Stromal cell of bone marrow (primary cell): ENCODE data around the gene ANP32A.
"Not testable (repeated sequence)": the region's sequence is repeated elsewhere in the genome, so short reads cannot be mapped to it uniquely, and the experiment has no call there.

Source experiments
- DNase-seq: peaks from one replicate; pipeline ENCODE4 v3.0.0-alpha.2; 2012; ENCODE audit warnings: low read depth

ANP32A gene

DNA sequence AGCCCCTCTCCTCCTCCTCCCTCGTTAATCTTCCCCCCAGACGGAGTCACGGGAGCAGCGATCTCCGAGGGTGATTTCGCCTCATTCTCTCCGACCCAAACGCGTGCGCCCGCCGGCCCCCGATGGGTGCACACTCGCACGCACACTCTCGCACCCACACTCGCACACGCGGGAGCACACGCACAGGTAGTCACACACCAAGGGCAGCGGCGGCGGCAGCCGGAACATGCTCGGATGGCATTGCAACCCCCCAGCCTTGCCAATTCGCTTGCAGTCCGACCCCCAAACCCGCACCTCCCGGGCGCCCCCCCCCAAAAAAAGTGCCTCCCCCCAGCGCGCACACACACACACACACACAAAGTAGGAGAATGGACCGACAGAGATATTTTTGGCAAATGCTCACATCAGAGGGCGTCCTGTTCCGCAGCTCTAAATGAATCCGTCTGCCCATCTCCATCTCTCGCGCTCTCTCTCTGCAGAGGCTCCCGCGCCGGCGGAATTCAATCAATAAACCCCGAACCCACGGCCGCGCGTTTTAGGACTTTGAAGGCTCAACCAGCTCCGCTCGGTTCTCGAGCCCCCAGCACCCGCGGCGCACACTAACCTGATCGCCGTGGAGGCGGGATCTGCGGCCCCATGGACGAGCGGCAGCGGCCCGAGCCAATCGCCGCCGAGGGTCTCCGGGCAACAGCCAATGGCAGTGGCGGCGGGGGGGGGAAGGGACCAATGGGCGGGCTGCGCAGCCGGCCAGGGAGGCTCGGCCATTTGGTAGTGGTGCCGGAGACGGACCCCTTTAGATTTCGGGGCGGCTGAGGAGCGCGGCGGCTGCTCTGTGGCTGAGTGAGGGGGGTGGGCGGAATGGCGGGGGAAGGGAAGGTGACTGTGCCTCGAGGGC lies at the start of gene ANP32A:
ANP32A (minus strand) TSS at position 601 of the 895 bp plus-strand sequence; CDS start at position 457, 144 bp downstream.
- peak; percentile 92 for DNase-seq

DNA sequence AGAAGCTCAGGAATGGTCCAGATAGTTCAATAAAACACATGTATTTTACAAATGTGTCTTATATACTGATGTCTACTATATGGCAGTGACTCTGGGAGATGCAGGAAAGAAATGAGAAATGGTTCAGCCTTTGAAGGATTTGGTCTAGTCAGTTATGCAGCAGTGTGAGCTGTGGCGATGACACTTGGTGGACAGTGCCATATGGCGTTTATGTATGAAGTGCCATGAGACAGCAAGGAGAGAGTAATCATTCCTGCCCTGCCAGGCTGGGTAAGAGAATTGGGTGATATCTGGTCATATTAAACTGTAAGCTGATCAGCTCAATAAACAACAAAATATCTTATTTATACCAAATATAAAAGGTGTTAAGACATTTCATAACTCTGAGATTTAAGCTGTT lies 47.6 kb upstream of the ANP32A start:
- DNase-seq, result no peak

DNA sequence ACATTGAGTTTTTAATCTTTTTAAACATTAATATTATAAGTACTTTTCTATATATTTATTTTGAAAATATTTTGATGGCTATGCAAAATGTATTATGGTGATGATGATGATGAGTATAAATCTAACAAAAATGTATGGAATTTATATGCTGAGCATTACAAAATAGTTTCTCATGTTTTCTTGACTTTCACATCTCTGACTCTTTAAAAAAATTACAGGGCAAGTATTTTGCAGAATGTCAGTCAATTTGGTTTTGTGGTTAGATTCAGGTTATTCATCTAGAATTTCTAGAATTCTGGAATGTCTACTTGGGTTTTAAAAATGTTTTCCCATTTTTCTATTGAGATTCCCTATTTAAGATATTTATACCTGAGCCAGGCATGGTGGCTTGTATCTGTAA lies 41.7 kb upstream of the ANP32A start:
- no peak for DNase-seq

DNA sequence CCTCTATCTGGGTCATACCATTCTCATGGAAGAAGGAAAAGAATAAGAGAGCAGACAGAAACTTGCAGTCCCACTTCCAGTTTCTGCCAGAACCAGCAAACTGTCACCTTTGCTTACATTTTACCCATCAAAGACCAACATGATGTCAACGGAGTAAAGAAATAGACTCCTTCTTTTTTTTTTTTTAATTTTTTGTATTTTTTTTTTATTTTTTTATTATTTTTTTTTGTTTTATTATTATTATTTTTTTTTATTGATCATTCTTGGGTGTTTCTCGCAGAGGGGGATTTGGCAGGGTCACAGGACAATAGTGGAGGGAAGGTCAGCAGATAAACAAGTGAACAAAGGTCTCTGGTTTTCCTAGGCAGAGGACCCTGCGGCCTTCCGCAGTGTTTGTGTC lies 38.0 kb upstream of the ANP32A start:
- DNase-seq, result not testable (repeated sequence)

DNA sequence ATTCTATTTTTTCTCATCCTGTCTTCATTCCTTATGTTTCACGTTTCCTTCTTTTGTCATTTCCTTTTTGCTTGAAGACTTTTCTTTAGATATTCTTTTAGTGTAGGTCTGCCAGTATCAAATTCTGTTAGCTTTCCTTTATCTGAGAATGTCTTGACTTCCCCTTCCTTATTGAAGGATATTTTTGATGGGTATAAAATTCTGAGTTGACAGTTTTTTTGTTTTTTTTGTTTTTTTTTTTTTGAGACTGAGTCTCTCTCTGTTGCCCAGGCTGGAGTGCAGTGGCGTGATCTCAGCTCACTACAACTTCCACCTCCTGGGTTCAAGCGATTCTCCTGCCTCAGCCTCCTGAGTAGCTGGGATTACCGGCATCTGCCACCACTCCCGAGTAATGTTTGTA lies 36.7 kb upstream of the ANP32A start:
- not testable (repeated sequence) for DNase-seq

DNA sequence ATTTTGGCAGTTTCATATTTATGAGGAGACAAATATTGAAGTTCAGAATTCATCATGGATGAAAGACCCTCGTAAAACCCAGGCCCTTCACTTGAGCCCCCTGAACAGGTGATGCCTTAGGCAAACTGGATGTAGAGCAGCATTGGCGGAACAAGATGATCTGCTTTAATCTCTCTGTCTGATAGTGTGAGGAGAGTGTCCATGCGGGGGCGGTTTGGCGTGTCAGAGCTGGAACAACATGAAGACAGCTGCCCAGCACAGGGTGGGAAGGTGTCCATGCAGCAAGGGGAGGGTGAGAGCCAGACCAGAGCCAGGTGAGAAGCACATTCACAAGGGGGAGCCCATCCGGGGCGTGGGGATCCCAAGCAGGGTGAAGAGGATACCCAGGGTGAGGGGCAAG lies 31.8 kb upstream of the ANP32A start:
- no peak for DNase-seq

DNA sequence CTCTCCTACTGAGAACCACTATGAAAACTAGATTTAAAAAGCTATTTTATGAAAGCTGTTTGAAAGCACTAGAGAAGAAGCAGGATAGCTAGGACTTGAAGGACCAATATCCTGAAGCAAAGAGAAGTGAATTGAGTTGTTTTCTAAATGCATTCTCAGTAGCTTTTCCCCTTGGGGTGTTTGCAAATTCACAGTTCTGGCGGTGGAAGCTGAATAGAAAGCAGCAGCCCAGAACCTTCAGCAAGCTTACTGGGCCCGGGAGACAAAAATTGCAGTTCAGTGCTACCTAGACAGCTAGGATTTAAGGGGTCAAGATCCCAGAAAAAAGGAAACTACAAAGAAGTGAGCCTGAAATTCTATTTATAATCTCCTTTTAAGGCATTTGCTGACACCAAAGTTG lies 31.3 kb upstream of the ANP32A start:
- no peak for DNase-seq

DNA sequence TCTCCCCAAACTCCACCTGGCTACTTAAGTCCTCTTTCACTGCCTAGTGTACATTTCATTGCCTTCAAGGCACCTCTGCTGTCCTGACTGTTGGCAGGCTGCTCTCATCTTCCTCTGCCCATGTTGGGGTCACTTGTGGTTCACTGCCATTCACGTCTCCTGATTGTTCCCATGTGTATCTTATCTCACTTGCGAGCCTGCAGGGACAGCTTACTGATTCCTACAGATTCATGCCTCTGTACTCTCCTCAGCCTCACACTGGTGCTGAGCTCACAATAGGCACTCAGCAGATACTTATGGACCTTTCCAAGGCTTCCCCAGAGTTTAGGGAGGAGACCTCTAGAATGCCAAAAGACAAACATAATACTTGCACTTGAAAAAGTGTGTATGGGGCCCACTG lies 28.8 kb upstream of the ANP32A start:
- no peak for DNase-seq

DNA sequence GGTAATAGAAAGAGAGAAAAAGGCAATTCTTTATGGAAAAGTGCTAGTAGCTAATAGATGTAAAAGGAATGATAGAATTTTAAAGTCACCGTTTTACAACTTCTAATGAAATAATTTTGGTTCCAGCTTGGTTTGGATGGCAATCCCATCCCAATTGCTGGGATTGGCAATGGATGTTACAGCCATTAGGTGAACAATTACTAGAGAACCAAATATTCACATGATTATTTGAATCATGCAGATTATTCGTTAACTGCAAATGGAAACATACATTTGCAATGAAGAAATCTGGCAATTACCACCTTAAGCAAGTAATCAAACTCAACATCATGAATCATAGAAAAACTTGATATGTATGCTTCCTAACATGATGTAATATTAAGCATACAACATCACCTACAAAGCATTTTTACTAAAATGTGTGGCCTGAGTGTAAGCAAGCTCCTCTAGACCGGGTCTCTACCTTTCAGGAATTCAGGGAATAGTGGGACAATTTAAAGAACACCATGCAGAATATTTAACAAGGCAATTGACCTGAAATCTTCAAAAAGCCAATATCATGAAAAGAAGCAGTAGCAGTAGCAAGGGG lies 26.2 kb upstream of the ANP32A start:
- DNase-seq, result no peak

DNA sequence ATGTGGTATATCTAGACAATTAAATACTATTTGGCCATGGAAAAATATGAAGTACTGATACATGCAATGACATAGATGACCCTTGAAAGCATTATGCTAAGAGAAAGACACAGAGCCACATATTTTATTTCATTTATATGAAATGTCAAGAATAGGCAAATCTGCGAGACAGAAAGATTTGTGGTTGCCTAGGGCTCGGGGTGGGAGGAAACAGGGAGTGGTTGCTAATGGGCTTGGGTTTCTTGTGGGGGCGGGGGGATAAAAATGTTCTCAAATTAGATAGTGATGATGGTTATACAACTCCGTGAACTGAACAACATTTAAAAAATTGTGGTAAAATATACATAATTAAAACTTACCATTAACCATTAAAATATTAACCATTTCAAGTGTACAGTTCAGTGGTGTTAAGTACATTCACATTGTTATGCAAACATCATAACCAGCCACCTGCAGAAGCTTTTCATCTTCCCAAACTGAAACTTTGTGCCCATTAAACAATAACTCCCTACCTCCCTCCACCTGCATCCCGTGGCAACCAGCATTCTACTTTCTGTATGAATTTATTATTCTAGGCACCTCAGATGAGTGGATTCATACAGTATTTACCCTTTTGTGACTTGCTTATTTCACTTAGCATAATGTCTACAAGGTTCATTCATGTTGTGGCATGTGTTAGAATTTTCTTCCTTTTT lies 24.3 kb upstream of the ANP32A start:
- no peak for DNase-seq

DNA sequence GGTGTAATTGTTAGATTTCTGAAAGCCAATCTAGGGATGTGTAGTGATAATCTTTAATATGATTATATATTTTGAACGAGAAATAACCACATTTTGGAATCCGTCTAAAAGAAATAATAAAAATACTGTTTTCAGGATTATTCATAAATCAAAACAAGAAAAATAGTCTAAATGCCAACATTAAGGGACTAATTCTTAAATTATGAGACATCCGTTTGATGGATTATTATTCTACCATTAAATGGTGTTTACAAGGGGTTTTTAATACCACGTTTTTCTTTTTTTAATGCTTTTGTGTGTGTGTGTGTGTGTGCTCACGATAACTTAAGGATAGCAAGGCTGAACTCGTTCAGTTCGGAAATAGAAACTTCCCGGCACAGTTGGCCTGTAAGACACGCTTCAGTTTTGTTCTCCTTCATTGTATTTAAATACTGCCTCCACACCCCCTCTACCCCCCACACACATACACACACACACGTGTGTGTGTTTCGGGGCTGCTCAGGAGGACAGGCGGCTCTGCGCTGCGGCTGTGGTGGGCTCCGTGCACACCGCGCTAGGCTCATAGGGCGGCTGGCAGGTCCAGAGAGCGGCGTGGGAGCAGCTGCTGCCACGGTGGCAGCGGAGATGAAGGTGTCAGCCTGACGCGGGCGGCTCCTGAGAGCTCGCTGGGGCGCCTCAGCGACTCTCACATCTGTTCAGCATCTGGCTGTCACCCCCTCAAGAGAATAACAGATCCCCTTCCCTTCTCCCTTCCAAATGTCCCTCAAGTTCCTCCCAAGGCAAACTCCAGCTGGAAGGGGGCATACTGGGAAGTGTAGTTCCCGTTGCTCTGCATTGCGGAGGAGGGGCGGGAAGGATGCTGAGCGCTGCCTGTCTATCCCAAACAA lies 23.0 kb upstream of the ANP32A start:
- DNase-seq, result no peak

DNA sequence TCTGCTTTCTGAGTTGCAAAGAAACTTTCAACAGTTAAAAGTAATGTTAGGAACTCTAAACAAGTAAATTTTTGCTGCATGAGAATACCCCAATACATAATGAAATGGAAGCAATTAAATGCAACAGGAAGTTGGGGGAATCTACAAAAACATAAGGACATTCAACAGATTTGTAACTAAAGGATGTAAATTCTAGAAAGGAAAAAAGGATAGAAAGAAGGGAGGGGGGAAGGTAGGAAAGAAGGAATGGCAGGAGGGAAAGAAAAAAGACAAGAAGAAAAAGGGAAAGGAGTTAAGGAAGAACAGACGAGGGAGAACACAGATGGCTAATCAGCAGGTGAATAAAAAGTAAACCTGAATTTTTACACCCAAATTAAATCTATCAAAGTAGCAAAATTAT lies 22.3 kb upstream of the ANP32A start:
- no peak for DNase-seq

DNA sequence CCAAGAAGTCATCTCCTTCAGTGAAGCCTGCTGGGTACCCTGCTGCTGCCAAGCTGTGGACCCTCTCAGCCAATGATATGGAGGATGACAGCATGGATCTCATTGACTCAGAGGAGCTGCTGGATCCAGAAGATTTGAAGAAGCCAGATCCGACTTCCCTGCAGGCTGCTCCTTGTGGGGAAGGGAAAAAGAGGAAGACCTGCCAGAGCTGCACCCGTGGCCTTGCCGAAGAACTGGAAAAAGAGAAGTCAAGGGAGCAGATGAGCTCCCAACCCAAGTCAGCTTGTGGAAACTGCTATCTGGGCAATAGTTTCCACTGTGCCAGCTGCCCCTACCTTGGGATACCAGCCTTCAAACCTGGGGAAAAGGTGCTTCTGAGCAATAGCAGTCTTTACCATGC lies 13.7 kb upstream of the ANP32A start:
- no peak for DNase-seq

DNA sequence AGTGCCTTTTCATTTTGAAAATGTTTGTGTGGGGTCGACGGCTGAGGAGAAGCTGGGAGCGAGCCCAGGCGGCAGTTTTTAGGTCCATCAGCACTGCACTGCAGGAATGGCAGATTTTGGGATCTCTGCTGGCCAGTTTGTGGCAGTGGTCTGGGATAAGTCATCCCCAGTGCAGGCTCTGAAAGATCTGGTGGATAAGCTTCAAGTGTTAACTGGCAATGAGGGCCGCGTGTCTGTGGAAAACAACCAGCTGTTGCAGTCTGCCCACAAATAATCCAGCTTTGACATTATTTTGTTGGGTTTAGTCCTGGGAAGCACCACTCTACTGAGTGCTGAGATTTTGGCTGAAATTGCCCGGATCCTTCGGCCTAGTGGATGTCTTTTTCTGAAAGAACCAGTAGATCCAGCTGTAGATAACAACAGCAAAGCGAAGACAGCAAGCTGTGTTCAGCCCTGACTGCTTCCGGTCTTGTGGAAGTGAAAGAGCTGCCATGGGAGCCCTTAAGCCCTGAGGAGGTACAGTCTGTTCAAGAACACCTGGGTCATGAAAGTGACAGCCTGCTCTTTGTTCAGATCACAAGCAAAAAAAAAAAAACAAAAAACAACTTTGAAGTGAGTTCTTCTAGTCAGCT lies 13.1 kb upstream of the ANP32A start:
- DNase-seq, result no peak

DNA sequence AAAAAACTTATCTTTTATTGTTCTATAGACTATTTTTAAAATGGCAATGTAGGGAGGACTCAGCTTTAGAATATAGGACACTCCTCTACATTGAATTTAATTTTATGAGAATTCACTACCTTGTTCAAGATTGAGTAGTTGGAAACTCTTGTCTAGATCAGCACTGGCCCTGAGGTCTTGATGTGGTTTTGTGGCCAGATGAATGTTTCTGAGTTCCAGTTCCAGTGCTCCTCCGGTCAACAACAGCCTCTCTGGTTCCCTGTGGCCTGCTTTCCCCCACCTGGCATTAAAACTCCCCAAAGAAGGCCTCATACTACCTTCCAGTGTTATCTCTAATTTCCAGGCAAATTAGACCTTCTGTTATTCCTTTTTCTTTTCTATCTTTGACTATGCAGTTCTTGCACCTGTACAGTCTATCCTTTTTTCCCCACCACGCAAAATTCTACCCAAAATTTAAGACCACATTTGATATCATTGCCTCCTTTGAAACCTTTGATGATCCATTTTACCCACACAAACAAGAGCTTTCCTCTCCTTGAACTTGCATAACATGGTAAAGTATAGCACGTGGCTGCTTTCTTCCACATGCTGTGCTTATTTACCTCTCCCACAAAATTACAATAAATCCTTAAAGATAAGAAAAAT lies 9.6 kb upstream of the ANP32A start:
- DNase-seq, result no peak

DNA sequence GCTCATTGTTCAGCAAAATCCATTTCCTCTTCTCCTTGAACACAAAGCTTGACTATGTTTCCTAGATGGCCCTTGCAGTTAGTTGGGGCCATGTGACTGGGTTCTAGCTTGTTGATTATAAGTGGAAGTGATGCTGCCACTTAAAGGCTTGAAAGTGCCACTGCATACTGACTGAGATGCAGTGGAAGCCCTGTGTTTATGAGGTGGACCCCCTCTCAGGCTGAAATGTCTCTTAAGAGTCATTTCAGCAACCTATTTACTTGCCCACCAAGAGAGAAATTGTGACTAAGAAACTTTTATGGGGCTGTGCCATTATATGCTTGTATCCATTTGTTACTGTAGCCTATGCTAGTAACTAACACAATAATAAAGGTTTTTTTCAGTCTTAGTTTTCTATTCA lies 8.4 kb upstream of the ANP32A start:
- no peak for DNase-seq

DNA sequence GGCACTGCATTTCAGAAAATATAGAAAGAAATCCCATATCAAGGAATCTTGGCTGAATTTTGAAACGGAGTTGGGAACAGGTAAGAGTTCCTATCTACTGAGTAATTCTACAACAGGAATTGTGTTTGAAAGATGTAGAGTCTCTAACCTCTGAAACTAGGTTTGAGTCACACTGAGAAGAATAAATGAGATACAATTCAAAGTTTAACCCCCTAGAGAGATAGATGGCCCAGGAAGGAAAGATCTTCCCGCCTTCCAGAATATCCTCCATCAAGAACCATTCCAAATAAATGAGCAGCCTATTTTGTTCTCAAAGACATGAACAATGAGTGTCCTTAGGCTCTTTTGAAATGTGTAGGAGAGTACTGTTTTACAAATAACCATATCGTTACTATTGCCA lies 2.9 kb upstream of the ANP32A start:
- DNase-seq, result no peak

DNA sequence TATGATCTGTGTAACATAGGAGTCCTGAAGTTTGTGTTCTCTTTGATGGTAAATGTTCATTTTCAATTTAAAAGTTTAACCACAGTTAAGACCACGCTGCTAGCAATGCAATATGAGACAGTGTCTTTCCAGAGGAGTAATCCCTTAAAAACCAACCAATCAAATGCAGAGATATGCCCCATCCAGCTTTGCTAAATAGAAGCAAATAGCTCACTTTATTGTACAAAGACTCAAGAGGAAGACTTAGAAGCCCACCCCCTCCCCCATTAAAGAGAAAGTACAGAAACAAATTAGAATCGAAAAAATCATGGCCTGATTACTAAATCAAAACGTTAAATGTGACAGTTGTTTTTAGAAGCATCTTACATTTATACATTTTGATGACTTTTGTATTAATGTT lies 2.1 kb upstream of the ANP32A start:
- no peak for DNase-seq

DNA sequence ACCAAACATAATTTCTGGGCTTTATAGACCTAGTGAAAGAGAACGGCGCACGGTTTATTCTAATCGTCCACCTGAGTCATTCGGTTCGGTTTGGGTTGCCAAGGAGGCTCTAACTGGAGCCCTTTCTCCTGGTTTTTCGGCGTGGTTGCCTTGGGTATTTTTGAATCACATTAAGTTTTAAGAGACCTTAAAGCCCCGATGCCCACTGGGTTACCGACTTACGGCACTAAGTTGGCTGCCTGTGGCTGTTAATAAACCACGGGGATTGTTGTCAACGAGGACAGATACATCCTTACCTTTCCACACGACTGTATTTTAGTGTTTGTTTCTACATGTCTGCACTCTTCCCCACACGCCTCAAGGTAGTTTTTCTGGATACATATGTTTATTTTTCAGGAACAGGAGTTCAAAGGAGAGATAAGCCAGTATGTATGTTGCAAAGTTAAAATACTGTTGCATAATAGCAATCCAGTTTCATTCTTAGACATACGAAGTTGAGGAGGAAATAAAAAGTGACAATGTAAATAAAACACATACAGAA lies 1.2 kb upstream of the ANP32A start:
- no peak for DNase-seq

DNA sequence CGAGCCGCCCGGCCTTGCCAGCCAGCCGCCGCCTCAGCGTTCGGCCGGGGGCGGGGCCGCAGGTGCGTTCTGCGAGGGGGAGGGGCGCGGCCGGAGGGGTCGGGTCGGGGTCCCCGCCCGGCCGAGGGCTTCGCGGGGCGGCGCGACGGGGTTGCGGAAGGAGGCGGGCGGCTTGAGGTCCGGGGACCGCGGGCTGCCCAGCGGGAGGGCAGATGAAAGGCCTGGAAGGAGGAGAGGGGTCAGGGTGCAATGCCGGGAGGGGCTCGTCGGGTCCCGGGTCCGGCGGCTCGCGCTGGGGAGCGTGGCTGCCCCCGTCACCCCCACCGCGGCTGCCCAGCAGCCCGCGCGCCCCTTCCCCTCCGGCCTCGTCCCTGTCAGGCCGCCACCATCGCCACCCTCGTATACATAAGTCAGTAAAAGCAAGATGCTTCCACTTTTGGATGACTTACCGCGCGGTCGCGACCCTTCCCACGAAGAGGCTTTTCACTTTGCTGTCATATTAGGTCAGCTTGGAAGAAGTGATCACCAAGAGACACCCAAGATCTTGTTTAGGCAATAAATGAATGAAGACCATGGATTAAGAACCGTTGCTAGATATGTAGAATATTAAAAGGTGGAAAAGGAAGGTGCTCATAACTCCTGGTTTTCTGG lies 620 bp upstream of the ANP32A start:
- DNase-seq, result no peak
